ENCODE data around the gene KIRREL3.

DNA sequence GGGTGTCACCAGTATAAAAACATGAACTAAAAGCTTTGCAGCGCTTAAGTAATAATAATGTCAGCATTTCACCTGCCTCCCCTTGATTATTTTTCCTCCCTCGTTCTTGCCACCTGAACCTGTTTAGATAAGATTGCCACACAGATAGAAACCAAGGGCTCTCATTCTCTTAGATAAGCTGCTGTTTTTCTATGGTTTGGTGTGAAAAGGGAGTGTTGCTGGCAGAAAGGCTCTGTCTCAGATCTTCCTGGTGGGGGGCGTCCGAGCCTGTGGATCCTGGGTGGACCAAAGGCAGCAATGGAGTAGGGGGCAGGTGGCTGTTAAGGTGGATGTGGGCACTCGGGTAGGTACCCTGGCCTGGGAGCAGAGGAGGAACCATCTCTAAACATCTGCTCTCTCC is 497.6 kb downstream of the KIRREL3 start:
- TF ChIP-seq, protein P1, sequence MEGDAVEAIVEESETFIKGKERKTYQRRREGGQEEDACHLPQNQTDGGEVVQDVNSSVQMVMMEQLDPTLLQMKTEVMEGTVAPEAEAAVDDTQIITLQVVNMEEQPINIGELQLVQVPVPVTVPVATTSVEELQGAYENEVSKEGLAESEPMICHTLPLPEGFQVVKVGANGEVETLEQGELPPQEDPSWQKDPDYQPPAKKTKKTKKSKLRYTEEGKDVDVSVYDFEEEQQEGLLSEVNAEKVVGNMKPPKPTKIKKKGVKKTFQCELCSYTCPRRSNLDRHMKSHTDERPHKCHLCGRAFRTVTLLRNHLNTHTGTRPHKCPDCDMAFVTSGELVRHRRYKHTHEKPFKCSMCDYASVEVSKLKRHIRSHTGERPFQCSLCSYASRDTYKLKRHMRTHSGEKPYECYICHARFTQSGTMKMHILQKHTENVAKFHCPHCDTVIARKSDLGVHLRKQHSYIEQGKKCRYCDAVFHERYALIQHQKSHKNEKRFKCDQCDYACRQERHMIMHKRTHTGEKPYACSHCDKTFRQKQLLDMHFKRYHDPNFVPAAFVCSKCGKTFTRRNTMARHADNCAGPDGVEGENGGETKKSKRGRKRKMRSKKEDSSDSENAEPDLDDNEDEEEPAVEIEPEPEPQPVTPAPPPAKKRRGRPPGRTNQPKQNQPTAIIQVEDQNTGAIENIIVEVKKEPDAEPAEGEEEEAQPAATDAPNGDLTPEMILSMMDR (IDR thresholded peaks at IDR 0.05) = no peak
- TF ChIP-seq, protein P2, sequence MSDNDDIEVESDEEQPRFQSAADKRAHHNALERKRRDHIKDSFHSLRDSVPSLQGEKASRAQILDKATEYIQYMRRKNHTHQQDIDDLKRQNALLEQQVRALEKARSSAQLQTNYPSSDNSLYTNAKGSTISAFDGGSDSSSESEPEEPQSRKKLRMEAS (IDR thresholded peaks at IDR 0.05; ENCODE audit: low read depth) = no peak
- TF ChIP-seq MXI1 (IDR thresholded peaks at IDR 0.05; ENCODE audit: low read depth, low read length) = no peak

Measured in SK-N-SH (cell line).